T1000 (cell line): ENCODE measurements around the gene NUDT16L1.

Experiments
- DNase-seq: peaks from one replicate; lab custom pipeline; 2025; ENCODE audit warnings: mixed read lengths; lab: John Stamatoyannopoulos, UW

NUDT16L1 gene

GRCh38 chr16:4693296-4693955 lies at the start of gene NUDT16L1:
NUDT16L1 (plus strand) TSS chr16:4693562; CDS start chr16:4693727, 165 bp downstream.
- peak; percentile 97 for DNase-seq

GRCh38 chr16:4646773-4647643 lies 46.4 kb upstream of the NUDT16L1 start:
- DNase-seq: no peak

- no peak for DNase-seq
Observed at GRCh38 chr16:4647644-4647980, 45.8 kb upstream of the NUDT16L1 start.

- DNase-seq: no peak
Observed at GRCh38 chr16:4648917-4649316, 44.4 kb upstream of the NUDT16L1 start.

- DNase-seq: no peak
Observed at GRCh38 chr16:4649744-4650442, 43.5 kb upstream of the NUDT16L1 start.

DNA sequence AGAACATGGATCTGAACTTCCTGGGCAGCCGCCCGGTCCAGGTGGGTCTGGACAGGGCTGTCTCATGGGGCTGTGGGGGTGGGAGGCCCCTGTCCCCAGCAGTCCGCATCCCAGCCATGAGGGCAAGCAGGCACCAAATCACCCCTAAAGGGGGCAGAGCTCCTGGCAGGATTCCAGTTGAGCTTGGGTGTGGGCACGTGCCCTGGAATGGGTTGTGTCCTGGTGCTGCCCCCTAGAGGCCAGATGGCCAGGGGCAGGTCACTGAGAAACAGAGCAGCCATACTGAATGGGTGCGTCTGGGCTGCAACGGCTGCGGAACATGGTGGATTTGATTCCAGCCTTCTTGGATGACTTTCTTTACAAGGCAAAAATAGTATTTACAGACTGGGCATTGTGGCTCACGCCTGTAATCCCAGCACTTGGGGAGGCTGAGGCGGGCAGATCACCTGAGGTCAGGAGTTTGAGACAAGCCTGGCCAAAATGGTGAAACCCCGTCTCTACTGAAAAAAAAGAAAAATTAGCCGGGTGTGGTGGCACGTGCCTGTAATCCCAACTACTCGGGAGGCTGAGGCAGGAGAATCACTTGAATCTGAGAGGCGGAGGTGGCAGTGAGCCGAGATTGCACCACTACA lies 42.8 kb upstream of the NUDT16L1 start:
- peak; percentile 31 for DNase-seq

- no peak for DNase-seq
Observed at GRCh38 chr16:4651827-4652226, 41.5 kb upstream of the NUDT16L1 start.

DNA sequence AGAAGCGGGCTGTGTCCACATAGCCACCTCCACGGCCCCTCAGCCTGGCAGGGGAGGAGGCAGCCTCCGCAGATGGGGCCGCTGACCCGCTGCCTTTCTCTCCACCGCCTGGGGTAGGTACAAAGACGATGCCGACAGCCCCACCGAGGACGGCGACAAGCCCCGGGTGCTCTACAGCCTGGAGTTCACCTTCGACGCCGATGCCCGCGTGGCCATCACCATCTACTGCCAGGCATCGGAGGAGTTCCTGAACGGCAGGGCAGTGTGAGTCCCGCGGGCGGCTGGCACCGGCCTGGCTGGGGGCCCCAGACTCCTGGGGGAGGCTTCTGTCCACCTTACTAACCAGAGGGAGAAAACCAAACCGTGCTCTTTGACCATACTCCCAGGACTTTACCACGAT lies 40.8 kb upstream of the NUDT16L1 start:
- no peak for DNase-seq

DNA sequence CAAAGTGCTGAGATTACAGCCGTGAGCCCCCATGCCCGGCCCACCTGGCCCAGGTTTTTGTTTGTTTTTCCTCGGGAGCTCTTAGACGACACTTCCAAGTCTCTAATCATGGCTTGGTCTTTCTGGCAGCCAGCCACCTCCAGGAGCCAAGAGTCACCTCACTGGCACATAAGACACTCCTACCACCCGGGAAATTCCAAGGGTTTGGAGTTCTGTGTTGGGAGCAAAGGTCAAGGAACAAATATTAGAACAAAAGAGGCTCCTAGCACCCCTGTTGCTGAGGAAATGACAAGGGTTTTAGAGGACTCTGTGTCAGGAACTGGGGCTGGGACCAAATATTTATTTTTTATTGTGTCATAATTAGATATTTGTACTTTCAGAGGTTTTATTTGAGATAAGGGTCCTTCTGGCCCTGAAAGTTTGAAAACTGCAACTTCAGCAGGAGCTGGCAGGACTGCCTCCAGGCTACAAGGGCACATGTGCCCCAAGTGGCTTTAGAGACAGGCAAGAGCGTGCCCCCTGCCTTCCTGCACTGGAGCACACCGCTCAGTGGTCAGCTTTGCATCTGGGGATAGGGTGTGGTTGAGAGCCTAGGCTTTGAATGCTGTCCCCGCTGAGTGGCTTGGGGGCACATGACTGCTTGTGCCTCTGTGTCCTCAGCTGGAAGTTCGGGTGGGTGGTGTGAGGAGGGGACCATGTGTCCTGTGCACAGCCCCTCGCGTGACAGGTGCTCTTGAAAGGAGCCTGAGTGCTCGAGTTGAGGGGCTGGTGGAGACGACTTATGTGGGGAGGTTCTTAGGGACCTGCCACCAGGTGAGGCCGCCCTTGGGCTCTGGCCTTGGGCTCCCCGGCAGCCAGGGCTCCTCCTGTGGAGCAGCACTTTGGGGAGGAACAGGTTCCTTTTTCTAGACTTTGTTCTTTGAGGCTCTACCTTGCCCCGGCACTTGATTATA lies 39.1 kb upstream of the NUDT16L1 start:
- DNase-seq: no peak

DNA sequence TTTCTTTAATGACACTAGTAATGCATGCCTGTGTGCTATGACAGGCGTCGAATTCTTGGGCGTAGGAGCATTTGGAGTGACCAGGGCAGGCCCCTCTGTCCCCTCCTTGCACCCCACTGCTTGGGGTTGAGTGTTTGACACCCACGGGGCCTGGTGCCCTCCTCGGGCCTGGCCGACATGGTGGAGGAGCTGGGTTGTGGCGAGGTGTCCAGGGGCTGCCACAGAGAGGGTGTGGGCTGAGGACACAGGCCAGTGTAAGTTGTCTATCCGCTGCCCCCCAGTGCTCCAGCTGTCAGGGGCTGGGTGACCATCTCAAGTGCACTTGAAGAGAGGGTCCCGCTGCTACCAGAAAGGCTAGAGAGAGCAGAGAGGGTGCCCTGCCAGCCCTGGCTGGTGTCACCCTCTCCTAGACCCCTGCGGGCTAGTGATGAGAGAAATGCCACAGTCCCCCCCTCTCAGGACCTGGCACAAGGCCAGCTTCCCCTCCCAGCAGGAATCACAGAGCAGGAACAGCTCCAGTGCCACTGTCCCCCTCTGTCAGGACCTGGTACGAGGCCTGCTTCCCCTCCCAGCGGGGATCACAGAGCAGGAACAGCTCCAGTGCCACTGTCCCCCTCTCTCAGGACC lies 38.3 kb upstream of the NUDT16L1 start:
- no peak for DNase-seq

DNA sequence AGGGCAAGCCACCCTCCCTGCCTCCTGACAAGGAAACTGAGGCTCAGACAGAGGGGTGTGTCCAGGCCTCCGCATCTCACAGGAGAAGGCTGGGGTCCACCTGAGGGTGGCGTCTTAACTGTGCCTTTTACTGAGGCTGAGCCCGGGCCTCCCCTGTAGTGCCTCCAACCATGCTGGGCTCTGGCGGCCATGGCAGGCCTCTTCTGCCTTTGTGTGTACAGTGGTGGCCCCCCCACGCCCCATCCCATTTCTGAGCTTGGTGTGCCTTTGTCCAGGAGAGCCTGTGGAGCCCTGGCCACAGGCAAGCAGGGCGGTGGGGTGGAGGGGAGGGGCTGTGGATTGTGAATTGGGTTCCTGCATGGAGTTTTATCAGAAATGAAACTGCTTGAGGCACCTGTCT lies 37.6 kb upstream of the NUDT16L1 start:
- no peak for DNase-seq

DNA sequence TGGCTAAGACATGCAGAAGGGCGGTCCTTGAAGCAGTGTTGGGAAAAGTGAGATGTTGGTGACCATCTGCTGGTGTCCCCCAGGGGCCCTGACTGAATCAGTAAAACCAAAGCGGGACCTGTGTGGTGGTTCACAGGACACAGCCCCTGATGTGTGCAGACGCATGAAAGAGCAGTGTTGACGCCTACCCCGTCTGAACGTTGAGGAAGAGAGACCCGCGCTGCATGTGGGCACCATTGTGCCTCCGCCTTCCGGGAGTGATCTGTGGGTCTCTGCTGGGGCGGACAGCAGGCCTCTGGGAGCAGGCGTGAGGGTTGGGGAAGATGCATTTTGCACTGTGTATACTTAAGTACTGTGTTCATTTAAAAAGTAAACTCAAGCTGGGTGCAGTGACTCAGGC lies 37.1 kb upstream of the NUDT16L1 start:
- no peak for DNase-seq

DNA sequence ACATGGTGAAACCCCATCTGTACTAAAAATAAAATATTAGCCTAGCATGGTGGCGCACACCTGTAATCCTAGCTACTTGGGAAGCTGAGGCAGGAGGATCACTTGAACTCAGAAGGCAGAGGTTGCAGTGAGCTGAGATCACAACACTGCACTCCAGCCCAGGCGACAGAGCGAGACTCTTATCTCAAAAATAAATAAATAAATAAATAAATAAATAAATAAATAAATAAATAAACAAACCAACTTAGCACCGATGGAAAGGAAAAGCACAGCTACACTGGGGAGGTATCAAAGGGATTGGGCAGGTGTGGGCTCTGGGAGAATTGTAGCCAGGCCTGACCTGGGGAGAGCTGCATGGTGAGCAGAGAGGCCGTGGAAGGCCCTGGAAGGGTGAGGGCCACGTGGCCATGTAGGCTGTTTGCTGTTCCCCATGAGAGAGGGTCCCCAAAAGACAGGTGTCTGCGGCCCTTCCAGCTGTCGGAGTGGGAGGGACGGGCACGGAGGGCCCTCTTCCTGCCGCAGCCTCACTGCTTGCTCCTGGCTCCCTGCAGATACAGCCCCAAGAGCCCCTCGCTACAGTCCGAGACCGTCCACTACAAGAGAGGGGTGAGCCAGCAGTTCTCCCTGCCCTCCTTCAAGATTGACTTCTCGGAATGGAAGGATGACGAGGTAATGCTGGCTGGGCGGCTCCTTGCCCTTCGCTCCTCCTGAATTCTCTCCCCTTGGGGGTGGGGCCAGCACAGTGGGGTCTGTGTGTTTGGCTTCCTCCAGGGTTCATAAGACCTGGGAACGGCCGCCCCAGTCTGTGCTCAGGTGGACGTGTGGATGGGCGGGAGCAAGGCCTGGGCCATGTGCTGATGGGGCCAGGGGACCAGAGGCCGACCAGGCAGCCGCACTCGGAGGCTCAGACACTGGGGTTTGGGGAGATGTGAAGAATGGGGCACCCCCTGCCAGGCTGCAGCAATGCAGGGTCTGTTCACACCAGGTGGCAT lies 36.4 kb upstream of the NUDT16L1 start:
- DNase-seq: no peak

DNA sequence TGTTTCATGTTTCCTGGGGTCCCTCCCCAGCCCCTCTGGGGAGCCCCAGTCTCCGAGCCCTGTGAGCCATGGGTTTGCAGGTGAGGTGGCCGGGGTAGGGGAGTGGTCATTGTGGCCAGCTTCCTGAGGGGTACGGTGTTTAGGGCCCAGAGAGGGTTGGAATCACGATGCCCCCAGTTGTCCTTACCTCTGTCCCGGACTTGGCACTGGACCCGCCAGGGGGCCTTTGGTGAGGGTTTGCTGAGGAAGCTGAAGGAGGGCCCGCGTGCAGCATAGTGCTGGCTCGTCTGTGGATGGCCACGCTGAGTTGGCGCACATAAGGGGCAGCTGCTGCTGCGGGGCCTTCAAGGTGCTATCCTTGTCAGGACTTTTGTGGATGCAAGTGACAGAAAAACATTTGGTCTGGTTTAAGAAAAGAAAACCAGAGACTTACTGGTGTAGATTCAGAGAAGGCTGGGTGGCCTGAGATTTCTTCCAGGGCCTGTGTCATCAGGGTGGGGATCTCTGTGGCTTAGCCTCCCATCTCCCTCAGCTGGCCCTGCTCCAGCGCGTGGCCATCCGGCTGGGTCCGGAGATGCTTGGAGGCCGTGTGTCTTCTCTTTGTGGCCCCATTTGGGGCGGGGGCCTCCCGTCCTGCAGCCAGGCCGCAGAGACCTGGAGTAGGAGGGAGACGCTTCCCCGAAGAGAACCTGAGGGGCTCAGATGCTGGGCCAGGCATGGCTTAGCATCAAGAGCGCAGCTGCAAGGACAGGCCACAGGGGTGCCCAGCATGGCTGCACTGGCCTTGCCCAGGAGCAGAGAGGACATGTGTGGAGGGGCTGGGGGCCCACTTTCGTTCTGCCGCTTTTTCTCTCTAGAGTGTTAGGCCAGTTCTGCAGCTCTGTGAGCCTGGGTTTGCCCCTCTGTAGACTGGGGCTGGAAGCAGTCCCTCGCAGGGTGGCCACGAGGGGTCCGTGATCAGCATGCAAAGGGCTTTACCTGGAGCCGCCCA lies 33.7 kb upstream of the NUDT16L1 start:
- no peak for DNase-seq

GRCh38 chr16:4660454-4661007 lies 32.8 kb upstream of the NUDT16L1 start:
- DNase-seq: no peak

DNA sequence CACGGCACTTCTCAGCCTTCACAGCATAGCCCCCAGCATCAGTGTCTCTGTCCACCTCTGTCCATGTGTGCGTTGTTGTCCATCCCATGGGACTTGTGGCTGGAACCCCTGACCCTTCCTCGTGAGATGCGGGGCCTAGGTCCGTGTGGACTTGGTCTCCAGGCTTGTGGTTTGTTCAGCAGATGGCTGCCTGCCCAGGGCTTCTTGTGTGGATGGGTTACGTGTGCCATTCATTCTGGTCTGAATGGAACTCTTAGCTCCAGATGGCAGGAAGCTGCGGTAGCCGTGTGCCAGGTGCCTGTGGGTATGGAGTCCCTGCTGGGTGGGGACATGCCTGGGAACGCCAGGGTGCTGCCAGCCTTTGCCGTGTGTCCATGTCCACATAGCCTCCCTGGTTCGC lies 31.7 kb upstream of the NUDT16L1 start:
- DNase-seq: no peak

DNA sequence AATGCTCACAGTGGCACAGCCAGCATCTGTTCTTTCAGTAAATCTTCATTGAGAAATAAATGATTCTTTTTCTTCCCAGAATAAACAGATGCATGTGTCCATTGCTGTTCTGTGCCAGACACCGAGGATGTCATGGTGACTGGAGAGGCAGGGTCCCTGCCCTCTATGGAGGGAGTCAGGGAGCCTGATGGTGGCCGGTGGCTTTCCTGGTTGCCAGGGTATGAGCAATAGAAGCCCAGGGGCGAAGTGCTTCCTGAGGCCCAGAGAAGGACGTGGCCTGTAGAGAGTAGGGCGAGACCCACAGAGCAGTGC lies 29.9 kb upstream of the NUDT16L1 start:
- no peak for DNase-seq

DNA sequence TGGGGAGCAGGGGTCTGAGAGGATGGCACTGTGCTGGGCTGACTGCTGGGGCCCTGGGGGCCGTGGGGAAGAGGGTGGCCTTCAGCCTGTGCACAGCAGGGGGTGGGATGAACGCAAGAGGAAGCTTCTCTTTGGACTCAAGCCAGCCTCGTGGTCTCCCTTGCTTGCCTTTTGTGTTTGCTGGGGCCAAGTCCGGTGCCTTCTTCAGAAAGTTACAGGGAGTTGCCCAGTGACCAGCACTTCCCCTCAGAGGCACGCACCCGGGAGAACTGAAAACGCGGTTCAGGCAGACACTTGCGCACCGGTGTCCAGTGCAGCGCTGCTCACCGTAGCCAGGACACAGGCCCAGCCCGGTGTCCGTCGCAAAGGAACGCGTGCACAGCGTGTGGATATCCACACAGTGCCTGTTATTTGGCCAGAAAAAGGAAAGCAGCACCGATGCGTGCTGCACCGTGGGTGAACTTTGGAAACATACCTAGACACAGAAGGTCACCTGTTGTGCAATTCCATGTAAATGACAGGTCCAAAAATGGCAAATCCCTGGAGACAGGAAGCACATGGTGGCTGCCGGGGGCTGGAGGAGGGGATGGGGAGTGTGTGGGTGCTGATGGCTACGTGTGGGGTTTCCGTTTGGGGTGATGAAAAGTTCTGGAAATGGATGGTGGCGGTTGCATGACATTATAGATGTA lies 29.4 kb upstream of the NUDT16L1 start:
- no peak for DNase-seq
